GM10266 (cell line): ENCODE data around the gene SMIM5.

ENCODE experiments used
- DNase-seq: peaks from one replicate; pipeline ENCODE4 v3.0.0; 2012; ENCODE audit errors: extremely low spot score
- TF ChIP-seq, protein P1 (sequence below): IDR thresholded peaks from 2 replicates; pipeline ENCODE4 v1.5.1; 2012; ENCODE audit warnings: mild to moderate bottlenecking, low read depth; ENCODE audit not compliant: control insufficient read depth, insufficient read depth; ENCODE audit errors: missing control alignments

Gene SMIM5

GRCh38 chr17:75668489-75668888 lies 35.3 kb downstream of the SMIM5 start:
- TF ChIP-seq, protein P1, sequence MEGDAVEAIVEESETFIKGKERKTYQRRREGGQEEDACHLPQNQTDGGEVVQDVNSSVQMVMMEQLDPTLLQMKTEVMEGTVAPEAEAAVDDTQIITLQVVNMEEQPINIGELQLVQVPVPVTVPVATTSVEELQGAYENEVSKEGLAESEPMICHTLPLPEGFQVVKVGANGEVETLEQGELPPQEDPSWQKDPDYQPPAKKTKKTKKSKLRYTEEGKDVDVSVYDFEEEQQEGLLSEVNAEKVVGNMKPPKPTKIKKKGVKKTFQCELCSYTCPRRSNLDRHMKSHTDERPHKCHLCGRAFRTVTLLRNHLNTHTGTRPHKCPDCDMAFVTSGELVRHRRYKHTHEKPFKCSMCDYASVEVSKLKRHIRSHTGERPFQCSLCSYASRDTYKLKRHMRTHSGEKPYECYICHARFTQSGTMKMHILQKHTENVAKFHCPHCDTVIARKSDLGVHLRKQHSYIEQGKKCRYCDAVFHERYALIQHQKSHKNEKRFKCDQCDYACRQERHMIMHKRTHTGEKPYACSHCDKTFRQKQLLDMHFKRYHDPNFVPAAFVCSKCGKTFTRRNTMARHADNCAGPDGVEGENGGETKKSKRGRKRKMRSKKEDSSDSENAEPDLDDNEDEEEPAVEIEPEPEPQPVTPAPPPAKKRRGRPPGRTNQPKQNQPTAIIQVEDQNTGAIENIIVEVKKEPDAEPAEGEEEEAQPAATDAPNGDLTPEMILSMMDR, result no peak
- DNase-seq, result no peak

DNA sequence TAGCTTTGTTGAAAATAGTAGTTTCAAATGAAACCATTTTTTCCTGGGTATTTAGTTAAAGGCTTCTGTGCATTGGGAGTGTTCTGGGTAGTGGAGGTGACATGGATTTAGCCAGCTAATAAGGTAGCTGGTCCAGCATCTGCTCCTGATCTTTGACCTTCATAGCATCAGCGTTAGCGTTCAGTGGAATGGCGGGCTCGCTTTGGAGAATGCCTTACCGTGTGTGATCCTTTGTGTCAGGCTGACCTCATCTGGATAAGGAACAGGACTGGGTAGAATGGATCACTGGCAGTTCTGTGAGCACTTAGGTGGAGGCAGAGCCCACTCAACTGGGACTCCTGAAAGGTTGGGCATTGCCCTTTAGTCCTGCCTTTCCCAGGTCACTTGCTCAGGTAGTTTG lies 37.6 kb downstream of the SMIM5 start:
- TF ChIP-seq, protein P1, result no peak
- no peak for DNase-seq

DNA sequence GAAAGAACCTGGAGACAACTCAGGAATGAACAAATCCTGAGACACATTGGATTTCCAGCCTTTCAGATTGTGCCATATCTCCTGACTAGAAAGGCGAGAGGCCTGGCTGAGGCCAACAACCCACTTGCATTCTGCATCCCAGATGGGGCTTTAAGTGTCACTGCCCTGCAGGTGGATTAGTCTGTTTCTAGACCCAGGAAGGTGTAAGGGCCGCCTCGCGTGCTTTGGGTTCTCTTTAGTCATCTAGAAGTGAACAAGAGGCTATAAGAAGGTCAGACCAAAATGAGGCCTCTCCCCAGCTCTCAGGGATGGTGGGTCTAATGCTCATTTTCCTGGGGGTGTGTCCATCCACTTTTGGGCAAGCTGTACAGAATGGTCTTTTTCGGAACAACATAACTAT lies 38.8 kb downstream of the SMIM5 start:
- TF ChIP-seq, protein P1, result no peak
- no peak for DNase-seq

GRCh38 chr17:75673487-75673886 lies 40.3 kb downstream of the SMIM5 start:
- TF ChIP-seq, protein P1, result no peak
- DNase-seq, result no peak

- no peak for DNase-seq
Observed at GRCh38 chr17:75676461-75676860, 43.2 kb downstream of the SMIM5 start.

GRCh38 chr17:75679706-75680211 lies 46.5 kb downstream of the SMIM5 start:
- DNase-seq, result no peak
- TF ChIP-seq, protein P1, result no peak

More at GRCh38 chr17:75676461-75676860, 43.2 kb downstream of the SMIM5 start:
- TF ChIP-seq, protein P1, result no peak

DNA sequence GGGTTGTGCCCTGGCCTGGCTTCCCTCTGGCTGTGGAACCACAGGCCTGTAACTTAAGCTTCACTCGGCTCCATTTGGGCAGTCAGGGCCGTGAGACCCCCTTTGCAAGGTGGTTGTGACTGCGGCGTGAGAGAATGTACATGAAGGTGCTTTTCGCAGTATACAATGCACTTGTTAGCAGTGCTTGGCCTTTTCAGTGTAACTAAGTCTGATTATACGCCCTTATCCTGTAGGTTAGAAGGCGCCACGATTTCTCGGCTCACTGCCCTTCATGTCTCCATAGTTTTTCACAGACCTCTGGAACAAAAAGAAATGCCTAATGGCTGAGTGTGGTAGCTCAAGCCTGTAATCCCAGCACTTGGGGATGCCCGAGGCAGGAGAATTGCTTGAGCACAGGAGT lies 47.2 kb downstream of the SMIM5 start:
- TF ChIP-seq, protein P1, result no peak
- no peak for DNase-seq
